ENCODE measurements around the gene CDH2.

DNA sequence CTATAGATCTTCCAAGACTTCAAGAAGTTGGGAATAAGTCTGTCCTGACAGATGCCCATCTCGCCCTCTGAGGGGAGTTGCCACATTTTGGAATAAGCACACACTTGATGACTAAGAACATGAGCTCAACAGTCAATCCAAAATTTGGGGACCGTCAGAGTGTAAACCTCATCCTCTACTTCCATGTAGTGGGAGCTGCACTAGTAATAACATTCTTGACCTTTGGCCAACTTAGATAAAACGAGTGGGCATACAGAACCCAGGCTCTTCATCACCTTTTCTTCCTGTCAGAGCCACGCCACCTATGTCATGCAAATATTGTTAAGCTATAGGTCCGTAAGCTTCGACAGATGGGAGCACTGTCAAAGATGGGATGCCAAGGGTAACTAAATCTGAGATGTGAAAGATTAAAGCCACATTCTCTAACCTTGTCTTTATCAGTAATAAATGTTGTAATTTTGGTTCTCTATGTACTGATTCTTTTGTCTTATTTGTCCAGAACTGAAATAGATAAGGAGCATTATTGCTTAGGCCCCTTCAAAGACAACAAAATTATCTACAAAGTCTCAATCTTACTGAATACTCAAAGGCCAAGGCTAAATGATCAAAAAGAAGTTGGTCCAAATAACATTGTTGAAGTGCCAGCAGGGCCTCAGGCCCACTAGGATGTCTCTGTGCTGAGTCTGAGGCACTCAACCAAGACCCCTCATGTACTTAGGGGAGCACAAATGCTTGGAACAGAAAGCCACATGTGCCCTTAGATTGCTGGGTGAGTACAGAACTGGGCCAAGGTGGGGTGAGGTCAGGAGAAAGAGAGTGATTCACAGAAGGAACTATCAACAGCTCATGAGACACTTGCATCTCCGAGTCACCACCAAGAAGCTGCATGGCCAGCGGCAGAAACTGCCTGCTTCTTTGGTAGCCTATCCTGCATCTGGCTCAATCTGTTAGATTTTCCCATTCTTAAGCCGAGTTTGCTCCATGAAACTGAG lies 15.0 kb downstream of the CDH2 start:
- no peak for TF ChIP-seq EZH2 (IDR thresholded peaks at IDR 0.05; ENCODE audit: insufficient read depth, poor library complexity, severe bottlenecking)
- TF ChIP-seq EZH2phosphoT487 (IDR thresholded peaks at IDR 0.05; ENCODE audit: insufficient read depth, low read depth), result no peak
